ENCODE data around the gene NTM.
"Not testable (repeated sequence)": the region's sequence is repeated elsewhere in the genome, so short reads cannot be mapped to it uniquely, and the experiment has no call there.

The NTM gene

DNA sequence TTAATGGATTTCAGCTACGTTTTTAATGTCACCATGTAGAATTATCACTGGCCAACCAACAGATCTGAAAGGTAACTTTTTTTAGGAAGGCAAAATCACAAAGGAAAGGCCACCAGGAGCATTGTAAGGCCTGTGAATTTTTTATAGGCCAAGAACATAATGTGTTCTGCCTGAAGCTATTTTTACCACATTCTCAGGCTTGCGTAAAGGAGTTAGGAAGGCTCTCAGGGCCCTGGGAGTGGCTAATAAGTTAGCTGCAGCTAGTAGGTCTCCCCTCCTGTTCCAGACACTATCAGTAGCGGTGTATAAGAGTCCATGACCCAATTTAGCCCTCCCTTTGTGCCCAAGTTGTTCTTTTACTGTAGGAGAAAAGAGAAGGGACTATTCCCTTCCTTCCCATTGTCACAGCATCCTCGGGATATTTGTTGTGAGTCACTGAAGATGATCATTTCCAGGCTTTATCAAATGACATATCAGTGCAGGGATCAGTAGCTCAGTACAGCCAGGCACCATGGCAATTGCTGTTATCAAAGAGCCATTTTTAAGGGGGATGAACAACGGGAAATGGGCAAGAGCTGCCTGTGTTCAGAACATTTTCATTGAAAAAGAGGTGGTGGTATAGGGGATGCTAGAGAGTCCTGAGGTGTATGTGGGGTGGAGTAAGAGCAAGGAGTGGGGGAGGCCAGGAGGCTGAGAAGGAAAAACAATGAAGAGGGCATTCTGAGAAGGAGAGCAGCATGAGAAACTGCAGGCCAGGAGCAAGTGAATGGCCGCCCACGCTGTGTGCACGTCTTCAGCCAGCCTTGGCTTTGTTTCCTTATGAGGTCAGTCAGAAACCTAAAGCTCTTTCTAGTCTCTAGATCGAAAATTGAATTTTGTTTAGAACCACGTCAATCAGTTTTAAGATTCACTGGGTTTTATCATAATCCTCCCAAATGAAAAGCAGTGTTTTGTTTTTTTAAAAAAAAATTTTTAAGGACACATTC lies 940.3 kb downstream of the NTM start:
- no peak for DNase-seq (ENCODE audit: low read depth in 2 of 2)

DNA sequence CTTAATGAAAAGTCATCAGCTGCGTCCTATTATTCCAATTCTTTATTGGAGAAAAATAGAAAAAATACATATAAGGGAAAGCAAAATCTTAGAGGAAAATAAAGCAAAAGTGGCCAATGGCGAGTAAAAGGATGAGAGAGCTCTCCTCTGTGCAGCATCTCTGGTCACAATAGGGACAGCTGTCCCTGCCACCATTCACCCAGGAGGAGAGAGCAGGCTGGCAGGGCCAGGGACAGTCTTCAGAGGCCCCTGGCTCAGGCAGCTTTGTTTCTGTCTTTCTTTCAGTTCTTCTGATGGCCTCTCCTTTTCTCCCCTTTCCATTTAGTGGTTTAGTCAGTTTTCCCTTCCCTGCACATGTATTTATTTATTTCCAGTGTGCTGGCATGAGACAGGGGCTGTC lies 941.3 kb downstream of the NTM start:
- no peak for DNase-seq (ENCODE audit: low read depth in 2 of 2)

GRCh38 chr11:132312161-132312560 lies 941.7 kb downstream of the NTM start:
- DNase-seq (ENCODE audit: low read depth in 2 of 2) = no peak

GRCh38 chr11:132312701-132313111 lies 942.3 kb downstream of the NTM start:
- no peak for DNase-seq (ENCODE audit: low read depth in 2 of 2)

DNA sequence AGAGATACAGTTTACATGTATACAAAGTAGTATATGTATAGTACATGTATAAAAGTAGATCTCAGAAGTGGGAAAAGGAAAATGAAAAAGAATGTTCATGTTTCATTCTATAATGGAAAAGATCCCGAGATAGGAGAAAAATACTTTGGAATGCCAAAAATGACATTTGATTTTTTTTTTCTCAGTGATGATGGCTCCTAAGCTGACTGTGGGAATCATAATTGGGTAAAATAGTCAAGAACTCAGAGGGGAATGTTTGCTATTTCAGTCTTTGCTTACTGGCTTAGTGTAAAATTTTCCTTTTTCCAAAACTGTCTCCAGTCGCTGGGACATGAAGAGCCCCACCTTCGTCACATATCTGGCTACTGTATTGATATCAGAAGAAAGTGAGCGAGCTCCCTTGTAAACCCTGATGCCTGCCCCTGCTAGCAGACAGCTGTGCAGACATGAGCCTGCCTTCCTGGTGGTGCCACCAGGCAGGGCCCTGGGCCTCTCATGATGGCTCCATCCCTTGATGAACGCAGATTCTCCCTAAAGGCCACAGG lies 944.6 kb downstream of the NTM start:
- DNase-seq (ENCODE audit: low read depth in 2 of 2) = no peak

- DNase-seq (ENCODE audit: low read depth in 2 of 2) = no peak
Observed at GRCh38 chr11:132315696-132316095, 945.3 kb downstream of the NTM start.

DNA sequence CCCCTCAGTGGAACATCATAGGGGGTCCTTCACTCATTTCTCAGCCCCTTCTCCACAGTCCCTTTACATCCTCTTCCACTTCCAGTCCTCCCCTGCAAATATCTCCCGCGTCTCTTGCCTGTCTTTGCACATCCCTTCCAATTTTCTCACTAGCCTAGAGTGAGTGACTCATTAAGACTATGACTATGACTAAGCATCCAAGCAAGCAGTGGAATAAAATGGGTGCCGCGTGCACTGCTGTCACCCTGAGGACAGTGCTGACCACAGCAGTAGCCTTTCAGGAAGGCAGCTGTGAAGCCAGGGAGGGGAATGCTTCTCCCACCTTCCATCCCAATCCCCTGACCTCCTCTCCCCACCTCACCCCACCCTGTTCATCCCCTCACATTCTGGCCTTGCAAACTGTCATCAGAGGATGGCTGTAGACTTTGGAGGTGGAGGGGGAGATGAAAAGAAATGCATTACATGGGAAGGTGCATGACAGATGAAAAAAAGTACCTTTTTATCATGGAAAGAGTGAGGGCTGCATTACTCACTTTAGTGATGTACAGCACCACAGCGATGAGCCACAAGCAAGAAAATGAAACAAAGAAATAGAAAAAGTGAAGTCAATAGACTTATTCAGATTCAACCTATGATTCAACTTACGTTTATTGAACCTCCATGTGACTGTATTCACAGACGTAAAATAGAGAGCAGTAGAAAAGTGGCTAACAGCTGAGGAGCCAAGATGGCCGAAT lies 948.2 kb downstream of the NTM start:
- DNase-seq (ENCODE audit: low read depth in 2 of 2) = no peak

GRCh38 chr11:132319419-132319818 lies 949.0 kb downstream of the NTM start:
- not testable (repeated sequence) for DNase-seq (ENCODE audit: low read depth in 2 of 2)

GRCh38 chr11:132330515-132330914 lies 960.1 kb downstream of the NTM start:
- no peak for DNase-seq (ENCODE audit: low read depth in 2 of 2)

- DNase-seq (ENCODE audit: low read depth in 2 of 2) = no peak
Observed at GRCh38 chr11:132332521-132332920, 962.1 kb downstream of the NTM start.

DNA sequence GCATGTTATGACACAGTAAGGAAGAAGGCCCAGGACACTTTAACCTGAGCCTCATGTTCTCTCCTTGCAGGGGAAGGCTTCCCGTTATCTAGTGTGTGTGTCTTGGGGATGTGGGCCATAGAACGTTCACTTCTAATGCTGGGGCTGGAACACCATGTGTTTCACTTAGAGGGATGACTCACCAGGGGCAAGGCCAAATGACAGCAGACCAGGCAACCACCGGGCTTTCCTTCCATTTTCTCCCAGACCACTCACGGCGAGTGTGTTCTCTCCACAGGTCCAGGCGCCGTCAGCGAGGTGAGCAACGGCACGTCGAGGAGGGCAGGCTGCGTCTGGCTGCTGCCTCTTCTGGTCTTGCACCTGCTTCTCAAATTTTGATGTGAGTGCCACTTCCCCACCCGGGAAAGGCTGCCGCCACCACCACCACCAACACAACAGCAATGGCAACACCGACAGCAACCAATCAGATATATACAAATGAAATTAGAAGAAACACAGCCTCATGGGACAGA lies 964.4 kb downstream of the NTM start:
- DNase-seq (ENCODE audit: low read depth in 2 of 2) = no peak

- no peak for DNase-seq (ENCODE audit: low read depth in 2 of 2)
Observed at GRCh38 chr11:132335311-132335710, 964.9 kb downstream of the NTM start.

DNA sequence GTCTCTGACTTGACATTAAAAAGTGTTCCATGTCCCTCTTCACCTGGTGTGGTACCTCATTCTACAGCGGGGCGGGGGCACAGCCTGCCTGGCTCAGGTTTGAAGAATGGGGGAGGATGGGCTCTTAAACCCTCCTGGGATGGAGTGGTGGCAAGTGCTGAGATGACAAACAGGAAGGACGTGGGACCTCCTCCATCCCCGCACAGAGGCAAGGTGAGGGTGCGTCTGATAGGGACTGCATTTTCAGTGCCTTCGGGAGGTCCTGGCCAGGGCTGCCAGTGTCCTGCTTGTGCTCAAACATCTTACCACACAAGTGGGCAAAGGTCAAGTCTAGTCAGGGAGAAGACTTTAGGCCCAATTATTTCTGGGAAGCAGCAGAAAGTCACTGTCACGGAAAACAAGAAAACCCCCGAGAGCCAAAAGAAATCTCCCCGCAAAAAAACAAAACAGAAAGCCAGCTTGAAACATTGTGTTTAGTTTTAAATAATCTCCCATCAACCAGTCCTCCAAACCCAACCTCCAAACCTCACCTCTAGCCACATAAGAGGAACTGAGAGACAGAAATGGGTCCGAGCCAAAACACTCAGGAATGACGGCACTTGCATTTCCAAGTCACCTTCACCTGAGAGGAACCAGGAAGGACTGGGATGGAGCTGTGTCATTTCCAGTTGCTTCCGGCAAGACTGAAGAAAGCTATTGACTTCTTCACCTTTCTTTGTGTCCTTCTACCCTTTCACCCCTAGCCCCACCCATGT lies 966.5 kb downstream of the NTM start:
- no peak for DNase-seq (ENCODE audit: low read depth in 2 of 2)

DNA sequence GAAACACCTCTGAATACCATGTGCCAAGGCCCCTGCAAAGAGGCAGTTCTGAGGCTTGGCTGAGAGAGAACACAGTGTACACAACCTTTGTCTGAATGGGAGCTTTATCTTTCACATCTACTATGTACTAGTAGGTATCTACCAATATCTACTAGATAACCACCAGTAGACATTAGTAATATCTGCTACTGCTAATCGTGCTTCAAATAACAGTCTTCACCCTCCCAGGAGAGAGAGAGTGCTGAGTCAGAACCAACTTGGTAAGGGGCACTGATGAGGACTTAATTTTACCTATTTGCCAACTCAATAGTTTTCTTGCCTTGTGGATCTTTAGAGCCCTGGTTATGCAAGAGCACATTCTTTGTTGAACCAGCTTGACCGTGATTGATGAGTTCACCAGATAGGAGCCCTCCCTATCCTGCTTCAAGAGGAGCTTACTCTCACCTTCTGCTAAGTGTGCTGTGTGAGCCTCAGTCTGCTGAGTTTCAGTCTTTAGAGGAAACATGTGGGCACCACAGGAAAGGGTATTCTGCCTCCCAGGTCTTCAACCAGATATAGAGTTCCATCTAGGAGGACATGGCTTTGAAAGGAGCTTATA lies 967.5 kb downstream of the NTM start:
- DNase-seq (ENCODE audit: low read depth in 2 of 2) = no peak

- no peak for DNase-seq (ENCODE audit: low read depth in 2 of 2)
Observed at GRCh38 chr11:132342408-132342807, 972.0 kb downstream of the NTM start.

- DNase-seq (ENCODE audit: low read depth in 2 of 2) = no peak
Observed at GRCh38 chr11:132343445-132344175, 973.2 kb downstream of the NTM start.

DNA sequence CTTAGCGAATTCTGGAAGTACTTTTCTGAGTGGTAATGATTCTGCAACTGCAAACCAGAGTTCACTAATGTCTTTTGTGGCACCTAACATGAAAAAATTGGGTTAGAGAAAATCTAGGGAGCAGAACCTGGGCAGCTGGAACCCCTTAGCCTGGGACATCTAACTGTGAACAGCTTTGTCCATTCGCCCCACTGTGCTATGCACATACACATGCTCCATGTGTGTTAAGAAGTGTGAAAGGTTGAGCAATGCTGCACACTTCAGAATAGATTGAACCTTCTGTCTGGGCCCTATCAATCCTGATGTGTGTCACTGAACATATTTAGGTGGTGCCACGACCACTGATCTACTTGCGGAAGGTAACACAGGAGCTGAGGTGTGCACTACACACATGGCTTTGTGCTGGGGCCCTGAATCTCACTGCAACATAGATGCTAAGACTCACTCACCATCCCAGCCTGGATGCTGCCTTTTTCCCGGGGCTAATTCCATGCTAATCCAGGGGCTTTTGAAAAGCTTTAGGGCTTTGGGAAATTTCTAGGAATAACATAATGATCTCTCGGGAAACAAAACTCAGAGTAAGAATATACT lies 976.2 kb downstream of the NTM start:
- DNase-seq (ENCODE audit: low read depth in 2 of 2) = no peak

- DNase-seq (ENCODE audit: low read depth in 2 of 2) = no peak
Observed at GRCh38 chr11:132347156-132348090, 977.0 kb downstream of the NTM start.
